Lower leg skin (tissue), 4 donors: ENCODE data around the gene TSPAN1. TPM values are rescaled to one million over a fixed set of nuclear protein-coding genes. Genes with fewer than 3 reads are reported as not detected.

Experiments
- DNase-seq, 2 donors: peaks; one replicate each; pipeline ENCODE4 v3.0.0-alpha.2; 2019; ENCODE audit warnings: low spot score in 2 of 2
- H3K4me3 ChIP-seq: fragments of 200-600 bp; sonication (generic); 2 replicates; pipeline ENCODE4 v1.5.1; 2017; ENCODE audit warnings: mild to moderate bottlenecking, low read depth; ENCODE audit not compliant: poor library complexity, severe bottlenecking
- CTCF ChIP-seq, 3 donors: fragments of 450-650 bp; IDR thresholded peaks; one replicate each; pipeline ENCODE4 v1.5.1; 2016; ENCODE audit warnings: antibody characterized with exemption in 3 of 3, mild to moderate bottlenecking in 3 of 3, moderate library complexity in 2 of 3
- POLR2A ChIP-seq, 2 donors: fragments of 450-650 bp; IDR thresholded peaks; one replicate each; pipeline ENCODE4 v1.6.1; 2016 to 2017; ENCODE audit warnings: antibody characterized with exemption in 2 of 2, mild to moderate bottlenecking in 1 of 2, moderate library complexity in 1 of 2
- WGBS, 2 donors: methylation state at CpG; one replicate each; pipeline ENCODE4 v1.1.5; 2018; 5-methylcytosine and 5-hydroxymethylcytosine counted together
- intact Hi-C: fragments of 100-400 bp; cut with DNase I; formaldehyde crosslinking; loops from one replicate; pipeline ENCODE4 v1.15.0; 2023; ENCODE audit warnings: low total_unique reads
- total RNA-seq, 4 donors: library from RNA; depleted of rRNA; stranded (reverse); fragments of >200 nt; gene quantifications; one replicate each; pipeline ENCODE4 v1.1.0, GENCODE V29; 2016

The TSPAN1 gene
- total RNA-seq, 4 donors from 2014 or later = 2.9 to 10.9 (median 5.9) TPM

GRCh38 chr1:46136711-46137110 lies 38.2 kb upstream of the TSPAN1 start:
- no peak for DNase-seq
- intact Hi-C loops = no loop called here
- no peak overlapping the region for H3K4me3 ChIP-seq
- TF ChIP-seq CTCF (IDR thresholded peaks at IDR 0.05) = no peak
- TF ChIP-seq POLR2A (IDR thresholded peaks at IDR 0.05) = no peak

- 71 to 72% methylated on average over 3 of the region's 3 CpGs for WGBS, 2 donors
- intact Hi-C loops = no loop called here
- H3K4me3 ChIP-seq = no peak overlapping the region
- DNase-seq = no peak
- TF ChIP-seq POLR2A (IDR thresholded peaks at IDR 0.05) = no peak
- no peak for TF ChIP-seq CTCF (IDR thresholded peaks at IDR 0.05)
These were observed 37.0 kb upstream of the TSPAN1 start for GRCh38 chr1:46137916-46138315.

GRCh38 chr1:46148318-46148717 lies 26.6 kb upstream of the TSPAN1 start:
- WGBS, 2 donors = 70 to 72% methylated on average over 2 of the region's 2 CpGs
- TF ChIP-seq CTCF (IDR thresholded peaks at IDR 0.05) (no peak), POLR2A (IDR thresholded peaks at IDR 0.05) (no peak)
- intact Hi-C loops = no loop called here
- no peak for DNase-seq
- no peak overlapping the region for H3K4me3 ChIP-seq

GRCh38 chr1:46150085-46150484 lies 24.8 kb upstream of the TSPAN1 start:
- DNase-seq = no peak
- WGBS, 2 donors = 83 to 91% methylated on average over 2 of the region's 2 CpGs
- TF ChIP-seq POLR2A (IDR thresholded peaks at IDR 0.05) = no peak
- TF ChIP-seq CTCF (IDR thresholded peaks at IDR 0.05) = no peak
- no peak overlapping the region for H3K4me3 ChIP-seq
- intact Hi-C loops = no loop called here

- TF ChIP-seq POLR2A (IDR thresholded peaks at IDR 0.05) (no peak), CTCF (IDR thresholded peaks at IDR 0.05) (no peak)
- intact Hi-C loops = no loop called here
- WGBS, 2 donors = 87 to 89% methylated on average over 3 of the region's 3 CpGs
- no peak overlapping the region for H3K4me3 ChIP-seq
- peak in 1 of 2 donors; percentile 14 for DNase-seq
These were observed 22.9 kb upstream of the TSPAN1 start for GRCh38 chr1:46152016-46152415.

GRCh38 chr1:46153228-46153627 lies 21.7 kb upstream of the TSPAN1 start:
- intact Hi-C loops = no loop called here
- H3K4me3 ChIP-seq = no peak overlapping the region
- peak in 1 of 2 donors; percentile 39 for DNase-seq
- TF ChIP-seq POLR2A (IDR thresholded peaks at IDR 0.05) (no peak), CTCF (IDR thresholded peaks at IDR 0.05) (no peak)
- WGBS, 2 donors = 94 to 95% methylated on average over 1 of the region's 1 CpG
